Measurements from ENCODE around the gene PHOSPHO1. TPM values are rescaled to one million over a fixed set of nuclear protein-coding genes. Genes with fewer than 3 reads are reported as not detected.
A peak's percentile ranks its signal among the peaks of the same experiment; 100 is the strongest.
"Not testable (repeated sequence)": the region's sequence is repeated elsewhere in the genome, so short reads cannot be mapped to it uniquely, and the experiment has no call there.

Gene PHOSPHO1
- total RNA-seq, 4 donors from 2014 or later = 0.13 to 0.92 (median 0.39) TPM; not detected in 1

GRCh38 chr17:49180303-49180702 lies 50.3 kb downstream of the PHOSPHO1 start:
- Histone ChIP-seq H3K27ac (no peak overlapping the region), H3K36me3 (no peaks in the 10 kb centered on the region), H3K9me3 (peaks cover 0 to 25% (median 2%) of the 10 kb centered on the region in 3 donors), H3K4me3 (no peak overlapping the region), H3K4me1 (no peaks in the 10 kb centered on the region), H3K27me3 (peaks cover 27% of the 10 kb centered on the region)
- WGBS, 2 donors (ENCODE audit: low coverage in 1 of 2) = 2 to 16% methylated on average over 4 to 5 of the region's 5 CpGs
- ATAC-seq = no peak
- TF ChIP-seq POLR2AphosphoS5 (IDR thresholded peaks at IDR 0.05) (no peak), POLR2A (IDR thresholded peaks at IDR 0.05) (no peak), EP300 (IDR thresholded peaks at IDR 0.05) (no peak), CTCF (IDR thresholded peaks at IDR 0.05) (peak; percentile 50 to 77 (median 65))

- not testable (repeated sequence) for H3K27ac ChIP-seq
Observed at GRCh38 chr17:49175978-49176377, 54.6 kb downstream of the PHOSPHO1 start.

More at GRCh38 chr17:49175978-49176377, 54.6 kb downstream of the PHOSPHO1 start:
- H3K36me3 ChIP-seq, H3K4me3 ChIP-seq, ATAC-seq, H3K4me1 ChIP-seq: not testable (repeated sequence)
- peaks cover 0 to 46% (median 2%) of the 10 kb centered on the region in 3 donors for H3K9me3 ChIP-seq
- WGBS, 2 donors (ENCODE audit: low coverage in 1 of 2) = 89 to 90% methylated on average over 3 to 6 of the region's 11 CpGs
- H3K27me3 ChIP-seq = peaks cover 25% of the 10 kb centered on the region

Other genes starting within 250 kb of the PHOSPHO1 start
- under 1 TPM in 1 of 4 donors, not detected in 3; 0.04 TPM for gene IGF2BP1, start 233.4 kb downstream of the PHOSPHO1 start, total RNA-seq
- gene B4GALNT2, start 98.0 kb downstream of the PHOSPHO1 start, total RNA-seq = not detected
- gene GNGT2, start 20.2 kb downstream of the PHOSPHO1 start, total RNA-seq = 1 to 10 TPM in 2 of 4 donors, not detected in 2; 1.2 TPM
- gene ABI3, start 20.1 kb downstream of the PHOSPHO1 start, total RNA-seq = 1 to 10 TPM; 1.1 to 6.6 (median 5.0) TPM
- 100 to 1,000 TPM in 2 of 4 donors, 10 to 100 TPM in 2; 56.0 to 124 (median 92.2) TPM for gene ZNF652, start 131.5 kb upstream of the PHOSPHO1 start, total RNA-seq
- 100 to 1,000 TPM in 3 of 4 donors, 10 to 100 TPM in 1; 98.7 to 108 (median 102) TPM for gene PHB1, start 184.1 kb upstream of the PHOSPHO1 start, total RNA-seq

Measured in gastroesophageal sphincter (tissue), 4 donors.